SK-N-MC (cell line): Measurements from ENCODE around the gene RABAC1.

Experiments
- EZH2 ChIP-seq: fragments of 200-600 bp; sonication (generic); IDR thresholded peaks from one replicate; pipeline ENCODE4 v1.6.1; 2017; ENCODE audit warnings: antibody characterized with exemption
- FOXP2 ChIP-seq: optimal IDR thresholded peaks from 2 replicates; pipeline ENCODE3; 2011; ENCODE audit warnings: mild to moderate bottlenecking, moderate library complexity; ENCODE audit not compliant: insufficient read depth; ENCODE audit errors: extremely low read length, control extremely low read depth
- POLR2AphosphoS5 ChIP-seq: IDR thresholded peaks from 2 replicates; pipeline ENCODE4 v1.6.1; 2012; ENCODE audit warnings: mild to moderate bottlenecking, low read depth, low read length, borderline replicate concordance

DNA sequence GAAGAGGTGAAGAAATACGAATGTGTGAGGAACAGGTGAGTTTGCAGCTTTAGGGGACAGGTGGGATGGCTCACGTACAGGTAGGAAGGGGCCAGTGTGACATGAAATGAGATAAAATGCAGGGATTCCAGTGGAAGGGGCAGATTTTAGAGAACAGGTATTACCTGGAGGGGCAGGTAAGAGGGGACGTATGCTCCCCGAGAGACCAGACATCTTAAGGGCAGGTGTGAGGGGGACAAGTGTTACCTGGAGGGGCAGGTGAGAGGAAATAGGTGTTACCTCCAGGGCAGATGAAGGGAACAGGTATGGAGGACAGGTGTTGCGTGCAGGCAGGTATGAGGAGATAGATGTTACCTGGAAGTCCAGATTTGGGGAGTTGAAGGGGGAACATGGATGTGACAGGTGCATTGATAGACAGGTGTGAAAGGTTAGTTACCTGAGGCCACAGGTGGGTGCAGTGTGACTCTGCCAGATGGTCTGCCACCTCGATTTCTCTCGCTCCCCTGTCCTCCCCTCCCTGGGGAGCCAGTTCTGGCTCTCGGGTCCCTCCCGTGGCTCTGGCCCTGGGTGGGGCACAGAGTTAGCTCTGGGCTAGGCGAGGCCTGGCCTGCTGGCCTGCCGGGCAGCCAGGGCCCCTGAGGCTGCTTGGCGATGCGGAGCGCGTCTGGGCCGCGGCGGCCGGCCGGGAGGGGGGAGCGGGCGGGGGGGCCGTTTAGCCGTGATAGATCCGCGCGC lies 32.9 kb downstream of the RABAC1 start:
- TF ChIP-seq EZH2 (no peak), POLR2AphosphoS5 (no peak), FOXP2 (no peak)
